ENCODE results near the gene AKAP13.

AKAP13 gene

DNA sequence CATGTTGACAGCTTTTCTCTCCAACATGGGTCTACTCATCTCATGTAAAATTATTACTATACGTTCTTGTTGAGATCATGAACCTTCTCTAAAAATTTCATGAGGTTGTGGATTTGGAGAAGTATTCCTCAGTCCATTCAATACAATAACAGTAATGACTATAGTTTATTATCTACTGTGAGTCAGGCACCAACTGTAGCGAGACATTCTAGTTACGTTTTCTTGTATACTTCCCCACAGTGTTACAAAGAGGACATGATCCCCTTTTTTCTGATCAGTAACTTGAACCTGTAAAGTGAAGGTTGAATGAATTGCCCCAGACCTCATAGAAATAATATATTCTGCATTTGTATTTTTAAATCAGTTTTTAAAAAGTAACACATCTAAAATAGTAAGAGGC is 76.4 kb downstream of the AKAP13 start:
- TF ChIP-seq, protein P1, sequence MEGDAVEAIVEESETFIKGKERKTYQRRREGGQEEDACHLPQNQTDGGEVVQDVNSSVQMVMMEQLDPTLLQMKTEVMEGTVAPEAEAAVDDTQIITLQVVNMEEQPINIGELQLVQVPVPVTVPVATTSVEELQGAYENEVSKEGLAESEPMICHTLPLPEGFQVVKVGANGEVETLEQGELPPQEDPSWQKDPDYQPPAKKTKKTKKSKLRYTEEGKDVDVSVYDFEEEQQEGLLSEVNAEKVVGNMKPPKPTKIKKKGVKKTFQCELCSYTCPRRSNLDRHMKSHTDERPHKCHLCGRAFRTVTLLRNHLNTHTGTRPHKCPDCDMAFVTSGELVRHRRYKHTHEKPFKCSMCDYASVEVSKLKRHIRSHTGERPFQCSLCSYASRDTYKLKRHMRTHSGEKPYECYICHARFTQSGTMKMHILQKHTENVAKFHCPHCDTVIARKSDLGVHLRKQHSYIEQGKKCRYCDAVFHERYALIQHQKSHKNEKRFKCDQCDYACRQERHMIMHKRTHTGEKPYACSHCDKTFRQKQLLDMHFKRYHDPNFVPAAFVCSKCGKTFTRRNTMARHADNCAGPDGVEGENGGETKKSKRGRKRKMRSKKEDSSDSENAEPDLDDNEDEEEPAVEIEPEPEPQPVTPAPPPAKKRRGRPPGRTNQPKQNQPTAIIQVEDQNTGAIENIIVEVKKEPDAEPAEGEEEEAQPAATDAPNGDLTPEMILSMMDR (IDR thresholded peaks at IDR 0.05; ENCODE audit: insufficient read depth, missing control alignments), result no peak
- DNase-seq (ENCODE audit: insufficient read length, low spot score), result no peak
- peak; percentile 32 for FAIRE-seq

- DNase-seq (ENCODE audit: insufficient read length, low spot score), result no peak
- no peak for FAIRE-seq
- TF ChIP-seq, protein P1 (IDR thresholded peaks at IDR 0.05; ENCODE audit: insufficient read depth, missing control alignments), result no peak
Observed at GRCh38 chr15:85457392-85457968, 77.1 kb downstream of the AKAP13 start.

- DNase-seq (ENCODE audit: insufficient read length, low spot score) (no peak), FAIRE-seq (peak; percentile 60)
Observed at GRCh38 chr15:85458764-85459163, 78.4 kb downstream of the AKAP13 start.

GRCh38 chr15:85462029-85462428 is 81.6 kb downstream of the AKAP13 start:
- TF ChIP-seq, protein P1 (IDR thresholded peaks at IDR 0.05; ENCODE audit: insufficient read depth, missing control alignments), result no peak
- DNase-seq (ENCODE audit: insufficient read length, low spot score) (no peak), FAIRE-seq (no peak)

More at GRCh38 chr15:85458764-85459163, 78.4 kb downstream of the AKAP13 start:
- TF ChIP-seq, protein P1 (IDR thresholded peaks at IDR 0.05; ENCODE audit: insufficient read depth, missing control alignments), result no peak

DNA sequence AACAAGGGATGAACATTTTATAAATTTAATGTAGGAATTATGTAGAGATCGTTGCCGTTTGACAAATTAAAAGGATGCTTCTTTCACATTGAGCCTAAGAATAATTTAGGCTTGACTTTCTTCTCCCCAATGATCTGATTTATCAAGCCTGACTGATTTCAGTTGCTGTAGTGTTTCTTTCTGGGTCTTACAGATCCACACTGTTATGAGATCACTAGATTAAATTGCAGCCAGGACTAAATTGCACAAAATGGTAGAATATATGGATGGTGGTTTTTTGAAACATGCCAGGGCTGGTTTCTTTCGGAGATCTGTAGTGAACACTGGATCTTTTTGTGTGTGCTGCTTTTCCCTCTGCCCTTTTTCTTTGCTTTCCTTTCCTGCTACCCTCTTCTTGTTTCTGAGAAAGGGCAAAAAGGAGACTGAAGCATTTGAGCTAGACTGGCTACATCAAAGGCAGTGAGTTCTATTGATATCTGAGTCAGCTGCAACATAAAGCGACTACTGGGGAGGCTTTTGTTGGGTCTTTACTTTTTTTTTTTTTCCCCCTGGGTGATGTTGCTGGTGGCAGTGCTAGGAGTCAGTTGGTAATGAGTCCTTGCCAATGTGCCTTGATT is 83.0 kb downstream of the AKAP13 start:
- TF ChIP-seq, protein P1 (IDR thresholded peaks at IDR 0.05; ENCODE audit: insufficient read depth, missing control alignments), result no peak
- FAIRE-seq, result no peak
- DNase-seq (ENCODE audit: insufficient read length, low spot score), result no peak

GRCh38 chr15:85463976-85464375 is 83.6 kb downstream of the AKAP13 start:
- FAIRE-seq (no peak), DNase-seq (ENCODE audit: insufficient read length, low spot score) (no peak)
- TF ChIP-seq, protein P1 (IDR thresholded peaks at IDR 0.05; ENCODE audit: insufficient read depth, missing control alignments), result no peak

DNA sequence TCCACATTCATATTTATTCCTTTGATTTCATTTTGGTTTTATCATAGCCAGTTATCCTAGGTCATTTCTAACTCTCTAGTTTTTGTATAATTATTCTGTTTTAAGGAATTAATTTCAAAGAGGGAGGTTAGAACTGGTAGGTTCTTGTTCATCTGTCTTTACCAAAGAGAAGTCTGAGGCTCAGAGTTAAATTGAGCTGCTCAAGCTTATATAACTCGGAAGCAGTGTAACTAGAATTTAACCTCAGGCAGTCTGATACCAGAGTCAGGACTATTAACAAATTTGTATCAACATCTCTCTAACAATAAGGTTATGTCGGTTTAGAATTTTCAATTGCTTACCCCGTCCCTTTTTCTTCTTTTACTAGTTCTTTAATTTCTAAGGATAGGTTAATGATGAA is 84.1 kb downstream of the AKAP13 start:
- FAIRE-seq, result no peak
- TF ChIP-seq, protein P1 (IDR thresholded peaks at IDR 0.05; ENCODE audit: insufficient read depth, missing control alignments), result no peak
- no peak for DNase-seq (ENCODE audit: insufficient read length, low spot score)

All from D721Med (cell line).